IPS-18c (cell line): ENCODE results near the gene FBN2.
"Not testable (repeated sequence)": the region's sequence is repeated elsewhere in the genome, so short reads cannot be mapped to it uniquely, and the experiment has no call there.

ENCODE experiments used
- H3K4me3 ChIP-seq: 2 replicates; pipeline ENCODE4 v1.7.0; 2013; ENCODE audit warnings: low read depth, mild to moderate bottlenecking, low read length, moderate library complexity; ENCODE audit not compliant: insufficient read depth
- H3K9me3 ChIP-seq: one replicate; pipeline ENCODE4 v1.6.1; 2013; ENCODE audit warnings: mild to moderate bottlenecking, low read length, moderate library complexity; ENCODE audit not compliant: control insufficient read depth, insufficient read depth

Gene FBN2

GRCh38 chr5:128464596-128464995 is 73.4 kb downstream of the FBN2 start:
- no peaks in the 10 kb centered on the region for H3K9me3 ChIP-seq
- H3K4me3 ChIP-seq = no peak overlapping the region

GRCh38 chr5:128462330-128462729 is 75.7 kb downstream of the FBN2 start:
- Histone ChIP-seq H3K9me3 (no peaks in the 10 kb centered on the region), H3K4me3 (no peak overlapping the region)

GRCh38 chr5:128457147-128457915 is 80.7 kb downstream of the FBN2 start:
- H3K9me3 ChIP-seq, H3K4me3 ChIP-seq: not testable (repeated sequence)

GRCh38 chr5:128455841-128456361 is 82.1 kb downstream of the FBN2 start:
- H3K9me3 ChIP-seq = no peaks in the 10 kb centered on the region
- no peak overlapping the region for H3K4me3 ChIP-seq

GRCh38 chr5:128453121-128453520 is 84.9 kb downstream of the FBN2 start:
- no peak overlapping the region for H3K4me3 ChIP-seq
- H3K9me3 ChIP-seq = no peaks in the 10 kb centered on the region

- H3K9me3 ChIP-seq, H3K4me3 ChIP-seq: not testable (repeated sequence)
Measured at GRCh38 chr5:128447224-128447623, 90.8 kb downstream of the FBN2 start.

- Histone ChIP-seq H3K4me3 (no peak overlapping the region), H3K9me3 (no peaks in the 10 kb centered on the region)
Measured at GRCh38 chr5:128441941-128442350, 96.1 kb downstream of the FBN2 start.

- Histone ChIP-seq H3K4me3 (no peak overlapping the region), H3K9me3 (no peaks in the 10 kb centered on the region)
Measured at GRCh38 chr5:128441165-128441564, 96.9 kb downstream of the FBN2 start.

GRCh38 chr5:128436749-128437188 is 101.3 kb downstream of the FBN2 start:
- Histone ChIP-seq H3K4me3 (no peak overlapping the region), H3K9me3 (no peaks in the 10 kb centered on the region)

- H3K4me3 ChIP-seq = no peak overlapping the region
Measured at GRCh38 chr5:128435861-128436260, 102.2 kb downstream of the FBN2 start.

GRCh38 chr5:128434993-128435392 is 103.1 kb downstream of the FBN2 start:
- Histone ChIP-seq H3K9me3 (no peaks in the 10 kb centered on the region), H3K4me3 (no peak overlapping the region)

More at GRCh38 chr5:128435861-128436260, 102.2 kb downstream of the FBN2 start:
- H3K9me3 ChIP-seq = no peaks in the 10 kb centered on the region

- H3K4me3 ChIP-seq = no peak overlapping the region
- H3K9me3 ChIP-seq = no peaks in the 10 kb centered on the region
Measured at GRCh38 chr5:128432913-128433440, 105.1 kb downstream of the FBN2 start.

GRCh38 chr5:128427921-128428320 is 110.1 kb downstream of the FBN2 start:
- Histone ChIP-seq H3K4me3 (no peak overlapping the region), H3K9me3 (no peaks in the 10 kb centered on the region)

GRCh38 chr5:128426090-128426534 is 111.9 kb downstream of the FBN2 start:
- H3K4me3 ChIP-seq = no peak overlapping the region

GRCh38 chr5:128424646-128425045 is 113.4 kb downstream of the FBN2 start:
- no peak overlapping the region for H3K4me3 ChIP-seq
- no peaks in the 10 kb centered on the region for H3K9me3 ChIP-seq

More at GRCh38 chr5:128426090-128426534, 111.9 kb downstream of the FBN2 start:
- H3K9me3 ChIP-seq = no peaks in the 10 kb centered on the region

- Histone ChIP-seq H3K9me3 (no peaks in the 10 kb centered on the region), H3K4me3 (no peak overlapping the region)
Measured at GRCh38 chr5:128422612-128423011, 115.4 kb downstream of the FBN2 start.

- Histone ChIP-seq H3K9me3 (no peaks in the 10 kb centered on the region), H3K4me3 (no peak overlapping the region)
Measured at GRCh38 chr5:128414469-128414868, 123.6 kb downstream of the FBN2 start.

GRCh38 chr5:128413356-128413755 is 124.7 kb downstream of the FBN2 start:
- no peaks in the 10 kb centered on the region for H3K9me3 ChIP-seq
- no peak overlapping the region for H3K4me3 ChIP-seq
